ENCODE results near the gene KLF13.

Gene KLF13

GRCh38 chr15:31325595-31326155 lies 960 bp upstream of the KLF13 start:
- peak overlapping the region; percentile 71 for H3K4me3 ChIP-seq (ENCODE audit: low read depth, low read length)
- TF ChIP-seq, protein P1, sequence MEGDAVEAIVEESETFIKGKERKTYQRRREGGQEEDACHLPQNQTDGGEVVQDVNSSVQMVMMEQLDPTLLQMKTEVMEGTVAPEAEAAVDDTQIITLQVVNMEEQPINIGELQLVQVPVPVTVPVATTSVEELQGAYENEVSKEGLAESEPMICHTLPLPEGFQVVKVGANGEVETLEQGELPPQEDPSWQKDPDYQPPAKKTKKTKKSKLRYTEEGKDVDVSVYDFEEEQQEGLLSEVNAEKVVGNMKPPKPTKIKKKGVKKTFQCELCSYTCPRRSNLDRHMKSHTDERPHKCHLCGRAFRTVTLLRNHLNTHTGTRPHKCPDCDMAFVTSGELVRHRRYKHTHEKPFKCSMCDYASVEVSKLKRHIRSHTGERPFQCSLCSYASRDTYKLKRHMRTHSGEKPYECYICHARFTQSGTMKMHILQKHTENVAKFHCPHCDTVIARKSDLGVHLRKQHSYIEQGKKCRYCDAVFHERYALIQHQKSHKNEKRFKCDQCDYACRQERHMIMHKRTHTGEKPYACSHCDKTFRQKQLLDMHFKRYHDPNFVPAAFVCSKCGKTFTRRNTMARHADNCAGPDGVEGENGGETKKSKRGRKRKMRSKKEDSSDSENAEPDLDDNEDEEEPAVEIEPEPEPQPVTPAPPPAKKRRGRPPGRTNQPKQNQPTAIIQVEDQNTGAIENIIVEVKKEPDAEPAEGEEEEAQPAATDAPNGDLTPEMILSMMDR (IDR thresholded peaks at IDR 0.05; ENCODE audit: control insufficient read depth, extremely low read depth, insufficient read depth), result no peak
- no peak for DNase-seq (ENCODE audit: low read depth)

DNA sequence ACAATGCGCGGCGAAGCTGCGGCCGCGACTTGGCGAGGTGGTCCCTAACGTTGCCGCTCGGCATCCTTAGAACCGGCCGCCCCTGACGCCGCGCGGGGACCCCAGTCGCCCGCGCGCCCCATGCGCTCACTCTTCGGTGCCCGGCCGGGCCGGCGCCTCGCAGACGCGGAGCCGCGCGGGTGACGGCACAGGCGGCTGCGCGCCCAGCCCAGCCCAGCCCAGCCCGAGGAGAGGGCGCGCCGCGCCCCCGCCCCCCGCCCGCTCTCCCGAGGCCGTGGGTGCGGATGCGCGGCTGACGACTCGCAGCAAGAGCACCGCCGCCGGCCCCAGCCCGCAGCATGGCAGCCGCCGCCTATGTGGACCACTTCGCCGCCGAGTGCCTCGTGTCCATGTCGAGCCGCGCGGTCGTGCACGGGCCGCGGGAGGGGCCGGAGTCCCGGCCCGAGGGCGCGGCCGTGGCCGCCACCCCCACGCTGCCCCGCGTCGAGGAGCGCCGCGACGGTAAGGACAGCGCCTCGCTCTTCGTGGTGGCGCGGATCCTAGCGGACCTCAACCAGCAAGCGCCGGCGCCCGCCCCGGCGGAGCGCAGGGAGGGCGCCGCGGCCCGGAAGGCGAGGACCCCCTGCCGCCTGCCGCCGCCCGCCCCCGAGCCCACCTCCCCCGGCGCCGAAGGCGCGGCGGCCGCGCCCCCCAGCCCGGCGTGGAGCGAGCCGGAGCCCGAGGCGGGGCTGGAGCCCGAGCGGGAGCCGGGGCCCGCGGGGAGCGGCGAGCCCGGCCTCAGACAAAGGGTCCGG lies 437 bp downstream of the KLF13 start:
- no peak for DNase-seq (ENCODE audit: low read depth)
- peak overlapping the region; percentile 71 for H3K4me3 ChIP-seq (ENCODE audit: low read depth, low read length)
- TF ChIP-seq, protein P1 (IDR thresholded peaks at IDR 0.05; ENCODE audit: control insufficient read depth, extremely low read depth, insufficient read depth), result no peak

DNA sequence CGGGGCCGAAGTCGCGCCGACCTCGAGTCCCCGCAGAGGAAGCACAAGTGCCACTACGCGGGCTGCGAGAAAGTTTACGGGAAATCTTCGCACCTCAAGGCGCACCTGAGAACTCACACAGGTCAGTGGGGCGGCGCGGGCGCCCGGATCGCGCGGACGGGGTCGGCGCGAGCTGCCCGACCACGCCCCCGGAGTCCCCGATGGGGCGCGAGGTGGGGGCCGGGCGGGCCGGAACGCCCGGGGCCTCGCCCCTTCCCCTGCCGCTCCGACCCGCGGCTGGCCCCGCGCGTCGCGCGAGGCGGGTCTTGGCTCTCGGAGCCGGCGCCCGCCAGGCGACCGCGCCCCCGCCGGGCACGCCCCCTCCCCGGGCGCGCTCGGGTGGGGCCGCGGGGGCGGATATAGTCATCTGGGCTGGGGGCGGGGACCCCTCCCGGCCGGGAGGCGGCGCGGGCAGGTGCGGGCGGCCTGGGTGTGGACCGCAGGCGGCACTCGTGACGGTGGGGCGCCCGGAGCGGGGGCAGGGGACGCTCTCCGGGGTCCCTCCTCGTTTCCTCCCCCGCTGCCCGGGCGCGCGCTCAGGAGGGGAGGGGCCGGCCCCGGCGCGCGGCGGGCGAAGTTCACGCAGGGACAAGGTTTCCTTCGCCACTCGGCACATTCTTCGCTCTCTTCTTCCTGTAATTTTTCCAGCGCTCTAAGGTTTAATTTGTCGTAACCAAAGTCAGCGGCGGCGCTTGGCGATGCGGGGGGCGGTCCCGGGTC lies 1.2 kb downstream of the KLF13 start:
- no peak for DNase-seq (ENCODE audit: low read depth)
- TF ChIP-seq, protein P1 (IDR thresholded peaks at IDR 0.05; ENCODE audit: control insufficient read depth, extremely low read depth, insufficient read depth), result no peak
- peak overlapping the region; percentile 71 for H3K4me3 ChIP-seq (ENCODE audit: low read depth, low read length)

DNA sequence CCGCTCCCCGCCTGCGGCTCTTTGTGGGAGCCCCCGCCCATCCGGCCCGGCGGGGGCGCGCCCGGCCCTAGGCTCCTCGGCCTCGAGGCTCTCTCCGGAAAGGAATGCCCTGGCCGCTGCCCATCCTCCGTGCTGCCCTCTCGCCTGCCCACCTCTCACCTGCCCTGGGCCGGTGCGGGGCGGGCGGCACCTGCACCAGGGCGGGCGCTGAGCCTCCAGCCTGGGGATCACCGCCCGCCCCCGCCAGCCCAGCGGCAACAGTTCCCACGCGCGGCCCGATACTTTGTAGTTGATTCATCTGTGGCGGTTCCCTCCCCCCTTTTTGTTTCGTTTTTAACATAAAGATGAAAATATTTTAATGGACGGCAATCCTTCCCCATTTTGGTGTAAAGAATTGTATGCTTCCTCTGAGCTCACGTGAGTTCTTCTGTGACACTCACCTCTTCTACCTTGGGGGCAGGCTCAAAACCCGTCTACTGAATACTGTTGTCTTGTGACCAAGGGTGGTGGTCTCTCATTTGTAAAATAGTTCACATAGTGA lies 1.9 kb downstream of the KLF13 start:
- TF ChIP-seq, protein P1 (IDR thresholded peaks at IDR 0.05; ENCODE audit: control insufficient read depth, extremely low read depth, insufficient read depth), result no peak
- no peak for DNase-seq (ENCODE audit: low read depth)
- H3K4me3 ChIP-seq (ENCODE audit: low read depth, low read length), result peak overlapping the region; percentile 71

DNA sequence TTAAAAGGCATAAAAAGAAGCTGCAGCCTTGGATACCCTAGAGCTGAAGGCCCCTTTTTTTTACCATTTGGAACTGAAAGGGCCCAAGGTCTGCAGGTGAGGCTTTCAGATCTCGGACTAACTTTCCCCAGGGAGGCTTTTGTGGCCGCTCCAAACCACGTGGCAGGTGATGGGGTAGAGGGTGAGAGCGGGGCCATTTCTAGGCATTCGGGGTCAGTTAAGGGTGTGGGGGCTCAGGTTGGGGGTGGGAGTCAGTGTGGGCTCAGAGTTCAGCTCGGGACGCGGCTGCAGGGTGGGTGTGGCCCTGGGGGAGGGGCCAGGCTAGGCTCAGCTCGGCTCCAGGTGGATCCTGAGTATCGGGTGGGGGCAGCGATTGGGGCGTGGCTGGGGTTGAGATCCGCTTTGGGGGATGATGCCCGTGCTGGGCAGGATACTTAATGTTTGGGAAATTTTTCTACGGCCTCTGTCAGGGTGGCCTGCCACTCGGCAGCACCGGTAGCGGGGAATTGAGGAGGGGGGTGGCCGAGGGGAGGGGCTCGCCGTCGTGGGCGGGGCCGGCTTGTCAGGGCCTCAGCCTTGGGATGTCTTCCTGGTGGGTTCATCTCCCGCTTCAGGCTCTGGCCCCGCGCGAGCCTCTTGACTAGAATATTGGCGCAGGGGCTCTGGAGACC lies 2.5 kb downstream of the KLF13 start:
- peak overlapping the region; percentile 71 for H3K4me3 ChIP-seq (ENCODE audit: low read depth, low read length)
- TF ChIP-seq, protein P1 (IDR thresholded peaks at IDR 0.05; ENCODE audit: control insufficient read depth, extremely low read depth, insufficient read depth), result no peak
- DNase-seq (ENCODE audit: low read depth), result no peak

- no peak for DNase-seq (ENCODE audit: low read depth)
- H3K4me3 ChIP-seq (ENCODE audit: low read depth, low read length), result no peak overlapping the region
- TF ChIP-seq, protein P1 (IDR thresholded peaks at IDR 0.05; ENCODE audit: control insufficient read depth, extremely low read depth, insufficient read depth), result no peak
Observed at GRCh38 chr15:31329640-31330010, 3.0 kb downstream of the KLF13 start.

Measured in LNCaP clone FGC (cell line).